H1 (cell line): Measurements from ENCODE around the gene HPS3. TPM values are rescaled to one million over a fixed set of nuclear protein-coding genes. Genes with fewer than 3 reads are reported as not detected.

Experiments used
- CTCF ChIA-PET: fragments of 300-600 bp; sonication (Branson Sonifier 250); formaldehyde crosslinking; loops from one replicate; lab custom pipeline; 2021; ENCODE audit not compliant: partially characterized antibody; lab: Charles Lee
- POLR2A ChIA-PET: fragments of 300-600 bp; sonication (Branson Sonifier 250); formaldehyde crosslinking; loops from one replicate; lab custom pipeline; 2021; ENCODE audit warnings: inconsistent platforms; ENCODE audit not compliant: partially characterized antibody; lab: Charles Lee
- DNase-seq, 2 experiments: peaks; one replicate each; pipeline versions ENCODE4 v3.0.0 to v3.0.0-alpha.2; 2010 to 2022; ENCODE audit warnings: low spot score in 2 of 2, low read depth in 1 of 2, mixed read lengths in 1 of 2
- FAIRE-seq: peaks from 2 replicates; lab custom pipeline; 2011; peaks lifted over from hg19 to GRCh38; lab: Jason Lieb, UNC
- H2AFZ ChIP-seq: 2 replicates; pipeline ENCODE4 v1.8.1; 2012; ENCODE audit warnings: low read length, inconsistent platforms
- H2AK5ac ChIP-seq: 2 replicates; pipeline ENCODE4 v1.6.1; 2013; ENCODE audit warnings: low read depth, low read length
- H2BK120ac ChIP-seq: replicated peaks from 2 replicates; pipeline ENCODE3; 2013; ENCODE audit warnings: low read depth, low read length, inconsistent platforms
- H2BK12ac ChIP-seq: 2 replicates; pipeline ENCODE4 v1.6.1; 2013; ENCODE audit warnings: low read depth, low read length
- H2BK15ac ChIP-seq: 2 replicates; pipeline ENCODE4 v1.6.1; 2013; ENCODE audit warnings: low read length
- H2BK20ac ChIP-seq: 2 replicates; pipeline ENCODE4 v1.6.1; 2013; ENCODE audit warnings: low read length
- H2BK5ac ChIP-seq: 2 replicates; pipeline ENCODE4 v1.6.1; 2013; ENCODE audit warnings: low read depth, low read length
- H3K14ac ChIP-seq: 2 replicates; pipeline ENCODE4 v1.6.1; 2013; ENCODE audit warnings: inconsistent platforms; ENCODE audit not compliant: insufficient read length
- H3K18ac ChIP-seq: 2 replicates; pipeline ENCODE4 v1.6.1; 2013; ENCODE audit warnings: low read length; ENCODE audit errors: extremely low read depth
- H3K23ac ChIP-seq: 2 replicates; pipeline ENCODE4 v1.6.1; 2013; ENCODE audit warnings: inconsistent platforms; ENCODE audit not compliant: insufficient read length
- H3K23me2 ChIP-seq: 2 replicates; pipeline ENCODE4 v1.6.1; 2013; ENCODE audit warnings: low read depth, low read length
- H3K27ac ChIP-seq: 2 replicates; pipeline ENCODE4 v1.6.1; 2011; ENCODE audit warnings: low read depth, low read length, inconsistent platforms
- H3K27me3 ChIP-seq, 4 experiments: replicated peaks in 1 of 4; 1 replicate in 1 of 4; 2 replicates in 3 of 4; pipeline versions ENCODE4 v1.6.1 to v1.8.1; 2011 to 2013; ENCODE audit warnings: low read length in 3 of 4, mild to moderate bottlenecking in 3 of 4, inconsistent platforms in 2 of 4, mixed read lengths in 2 of 4, moderate library complexity in 1 of 4; ENCODE audit not compliant: control insufficient read depth in 3 of 4, insufficient read depth in 3 of 4; ENCODE audit errors: extremely low read depth in 1 of 4
- H3K36me3 ChIP-seq, 4 experiments: 2 replicates each; pipeline versions ENCODE4 v1.6.1 to v1.8.1; 2011 to 2013; ENCODE audit warnings: mild to moderate bottlenecking in 4 of 4, low read length in 3 of 4, moderate library complexity in 2 of 4, control low read depth in 1 of 4, inconsistent platforms in 1 of 4; ENCODE audit not compliant: insufficient read depth in 4 of 4, control insufficient read depth in 2 of 4
- H3K4ac ChIP-seq: replicated peaks from 2 replicates; pipeline ENCODE3; 2013; ENCODE audit warnings: low read length, low read depth, mixed read lengths, inconsistent platforms; ENCODE audit not compliant: insufficient read length
- H3K4me1 ChIP-seq, 4 experiments: replicated peaks in 1 of 4; 1 replicate in 1 of 4; 2 replicates in 3 of 4; pipeline versions ENCODE4 v1.6.1 to v1.8.1; 2011 to 2013; ENCODE audit warnings: low read length in 3 of 4, inconsistent platforms in 2 of 4, mixed read lengths in 1 of 4; ENCODE audit not compliant: insufficient read depth in 4 of 4, control insufficient read depth in 3 of 4
- H3K4me2 ChIP-seq, 2 experiments: 2 replicates each; pipeline versions ENCODE4 v1.6.1 to v1.8.1; 2011 to 2013; ENCODE audit warnings: low read depth in 2 of 2, low read length in 2 of 2, control low read depth in 1 of 2, inconsistent platforms in 1 of 2, mild to moderate bottlenecking in 1 of 2; ENCODE audit not compliant: insufficient read depth in 1 of 2
- H3K4me3 ChIP-seq, 4 experiments: fragments of 200-600, 300-600 bp in 1 of 4; sonication (generic), shearing (Covaris generic), sonication (Bioruptor Twin) in 1 of 4; 2 replicates each; pipeline versions ENCODE4 v1.5.1 to v1.8.1; 2011 to 2016; ENCODE audit warnings: low read length in 4 of 4, low read depth in 3 of 4, control low read depth in 2 of 4, inconsistent platforms in 2 of 4, mild to moderate bottlenecking in 2 of 4, mixed read lengths in 1 of 4, moderate library complexity in 1 of 4; ENCODE audit not compliant: insufficient read depth in 2 of 4; ENCODE audit errors: extremely low read depth in 1 of 4
- H3K56ac ChIP-seq: replicated peaks from 2 replicates; pipeline ENCODE3; 2013; ENCODE audit warnings: low read depth, mild to moderate bottlenecking, mixed read lengths, low read length, inconsistent platforms; ENCODE audit not compliant: insufficient read length
- H3K79me1 ChIP-seq: 2 replicates; pipeline ENCODE4 v1.6.1; 2013; ENCODE audit warnings: low read depth, low read length, control low read depth
- H3K79me2 ChIP-seq, 2 experiments: 2 replicates each; pipeline versions ENCODE4 v1.6.1 to v1.8.1; 2012 to 2013; ENCODE audit warnings: low read length in 2 of 2, mild to moderate bottlenecking in 2 of 2, inconsistent platforms in 1 of 2; ENCODE audit not compliant: insufficient read depth in 2 of 2, control insufficient read depth in 1 of 2
- H3K9ac ChIP-seq, 4 experiments: replicated peaks in 1 of 4; 1 replicate in 1 of 4; 2 replicates in 3 of 4; pipeline versions ENCODE4 v1.6.1 to v1.8.1; 2011 to 2013; ENCODE audit warnings: low read depth in 3 of 4, low read length in 3 of 4, control low read depth in 2 of 4, mild to moderate bottlenecking in 2 of 4, moderate library complexity in 2 of 4, inconsistent platforms in 1 of 4; ENCODE audit errors: extremely low read depth in 1 of 4
- H3K9me3 ChIP-seq, 2 experiments: 2 replicates each; pipeline versions ENCODE4 v1.6.1 to v1.8.1; 2012 to 2013; ENCODE audit warnings: mild to moderate bottlenecking in 2 of 2, moderate library complexity in 2 of 2, control low read depth in 1 of 2, inconsistent platforms in 1 of 2, low read depth in 1 of 2, low read length in 1 of 2, mixed read lengths in 1 of 2; ENCODE audit not compliant: insufficient read depth in 2 of 2
- H4K20me1 ChIP-seq, 2 experiments: replicated peaks in 1 of 2; 2 replicates each; pipeline versions ENCODE3 to v1.8.1; 2011 to 2013; ENCODE audit warnings: inconsistent platforms in 2 of 2, low read length in 2 of 2, mild to moderate bottlenecking in 1 of 2; ENCODE audit not compliant: insufficient read depth in 2 of 2, control insufficient read depth in 1 of 2
- H4K5ac ChIP-seq: 2 replicates; pipeline ENCODE4 v1.6.1; 2013; ENCODE audit warnings: low read length, low read depth, mixed read lengths, inconsistent platforms; ENCODE audit not compliant: insufficient read length
- H4K8ac ChIP-seq: 2 replicates; pipeline ENCODE4 v1.8.0; 2013; ENCODE audit warnings: mild to moderate bottlenecking, moderate library complexity, low read length, inconsistent platforms; ENCODE audit not compliant: insufficient read depth; ENCODE audit errors: extremely low read depth
- H4K91ac ChIP-seq: replicated peaks from 2 replicates; pipeline ENCODE3; 2013; ENCODE audit warnings: low read length, mixed read lengths, inconsistent platforms; ENCODE audit not compliant: insufficient read length
- FOSL1 ChIP-seq: IDR thresholded peaks from 2 replicates; pipeline ENCODE4 v1.6.1; 2011; ENCODE audit warnings: mild to moderate bottlenecking, low read depth, low read length, moderate library complexity; ENCODE audit not compliant: insufficient read depth
- POU5F1 ChIP-seq: IDR thresholded peaks from 2 replicates; pipeline ENCODE4 v1.6.1; 2011; ENCODE audit warnings: low read depth, mild to moderate bottlenecking, low read length, moderate library complexity
- SIX5 ChIP-seq: IDR thresholded peaks from 2 replicates; pipeline ENCODE4 v1.6.1; 2011; ENCODE audit warnings: mild to moderate bottlenecking, low read depth, low read length
- SP1 ChIP-seq: IDR thresholded peaks from 2 replicates; pipeline ENCODE4 v1.6.1; 2011; ENCODE audit warnings: low read depth, low read length
- TBP ChIP-seq: IDR thresholded peaks from 2 replicates; pipeline ENCODE4 v1.6.1; 2011; ENCODE audit warnings: low read depth, low read length, improper control_type of control experiment
- WGBS, 2 experiments: shearing (Covaris generic) in 1 of 2; methylation state at CpG; one replicate each; pipeline versions ENCODE4 v1.1.6 to v1.1.7; 2013 to 2015; ENCODE audit warnings: low lambda C conversion rate in 2 of 2, mixed read lengths in 2 of 2, inconsistent platforms in 1 of 2, low coverage in 1 of 2, missing lambda C conversion rate in 1 of 2; ENCODE audit not compliant: insufficient replicate concordance in 2 of 2, insufficient coverage in 1 of 2, insufficient read length in 1 of 2; ENCODE audit errors: extremely low coverage in 1 of 2, missing lambda C conversion rate in 1 of 2; 5-methylcytosine and 5-hydroxymethylcytosine counted together
- polyA plus RNA-seq, 7 experiments: library from polyadenylated mRNA; depleted of rRNA in 3 of 7; stranded (reverse) in 5 of 7; unstranded in 2 of 7; fragments of >200 nt in 5 of 7; fragments of 200-250 nt in 2 of 7; gene quantifications; 1 replicate in 5 of 7; 2 replicates in 1 of 7; 4 replicates in 1 of 7; pipeline versions ENCODE4 v1.2.1 to v1.2.3, GENCODE V29; 2011 to 2013; ENCODE audit warnings: missing spikeins in 2 of 7, mixed read lengths in 2 of 7
- total RNA-seq: library from RNA; stranded (reverse); fragmentation: NEBNext Ultra II Directional; extraction: Animal tissue kit (Norgen Biotek cat#: 25700); gene quantifications from 2 replicates; pipeline ENCODE4 v1.2.1, GENCODE V29; 2021

The HPS3 gene
- total and polyA plus RNA-seq, 2 of the 8 experiments (the other 6 are each of a cell fraction or from before 2014, with no cell fraction given): 23.7 to 48.7 TPM

GRCh38 chr3:149207475-149207874 is 78.0 kb downstream of the HPS3 start:
- Histone ChIP-seq H3K56ac (no peak overlapping the region), H2AK5ac (no peak overlapping the region), H3K79me2 (no peaks in the 10 kb centered on the region), H3K36me3 (no peaks in the 10 kb centered on the region), H2BK15ac (no peak overlapping the region), H3K23me2 (no peaks in the 10 kb centered on the region), H3K23ac (no peak overlapping the region), H3K14ac (no peak overlapping the region), H2BK20ac (no peak overlapping the region), H3K4me3 (no peak overlapping the region), H4K20me1 (no peaks in the 10 kb centered on the region), H3K79me1 (no peaks in the 10 kb centered on the region), H2AFZ (0 out of 2 replicates have a peak overlapping the region, but pooled peaks have one; percentile 0)
- CTCF ChIA-PET: interaction anchor here (0.8 to 1.0 kb wide), 2 partner anchors 87 to 257 kb away, joined by 3 read pairs; no protein-coding TSS in a partner anchor
- POLR2A ChIA-PET: interaction anchor here (0.6 kb wide), 1 partner anchor 19 kb away, joined by 3 read pairs; no protein-coding TSS in a partner anchor
- no peak for FAIRE-seq
- no peak for TF ChIP-seq SP1
- TF ChIP-seq POU5F1: no peak
- no peak for TF ChIP-seq FOSL1
- no peak for TF ChIP-seq SIX5
- no peak for TF ChIP-seq TBP
- TF ChIP-seq, all 59 proteins: peak for 0
- no peak for DNase-seq
- Histone ChIP-seq H2BK120ac (peak overlapping the region; percentile 73), H3K9ac (no peak overlapping the region), H3K4ac (no peak overlapping the region), H3K4me2 (no peak overlapping the region), H4K8ac (no peak overlapping the region), H2BK5ac (no peak overlapping the region), H3K9me3 (no peaks in the 10 kb centered on the region), H2BK12ac (no peak overlapping the region), H3K18ac (no peak overlapping the region), H4K5ac (no peak overlapping the region), H3K27ac (no peak overlapping the region), H3K27me3 (no peaks in the 10 kb centered on the region), H4K91ac (no peak overlapping the region), H3K4me1 (peaks cover 0 to 7% (median 2%) of the 10 kb centered on the region in 4 experiments; a peak in 2 of 7 replicates)
- 100% methylated on average over 2 of the region's 2 CpGs; no CpG with 5 or more reads in 1 of the 2 experiments for WGBS, 2 experiments
